A549 treated with Hydrocortisone at 1 μM for 4 hours (cell line): ENCODE measurements around the gene NKD2. TPM values are rescaled to one million over a fixed set of nuclear protein-coding genes. Genes with fewer than 3 reads are reported as not detected.

Experiments used
- total RNA-seq: library from RNA; stranded (reverse); fragments of 200-300 nt; extraction: Qiagen RNA extraction; gene quantifications from 5 replicates; pipeline ENCODE4 v1.2.3, GENCODE V29; 2022

NKD2 gene, protein sequence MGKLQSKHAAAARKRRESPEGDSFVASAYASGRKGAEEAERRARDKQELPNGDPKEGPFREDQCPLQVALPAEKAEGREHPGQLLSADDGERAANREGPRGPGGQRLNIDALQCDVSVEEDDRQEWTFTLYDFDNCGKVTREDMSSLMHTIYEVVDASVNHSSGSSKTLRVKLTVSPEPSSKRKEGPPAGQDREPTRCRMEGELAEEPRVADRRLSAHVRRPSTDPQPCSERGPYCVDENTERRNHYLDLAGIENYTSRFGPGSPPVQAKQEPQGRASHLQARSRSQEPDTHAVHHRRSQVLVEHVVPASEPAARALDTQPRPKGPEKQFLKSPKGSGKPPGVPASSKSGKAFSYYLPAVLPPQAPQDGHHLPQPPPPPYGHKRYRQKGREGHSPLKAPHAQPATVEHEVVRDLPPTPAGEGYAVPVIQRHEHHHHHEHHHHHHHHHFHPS
- 18.4 to 22.7 TPM (median 22.2 TPM) in 5 replicates for total RNA-seq

DNA sequence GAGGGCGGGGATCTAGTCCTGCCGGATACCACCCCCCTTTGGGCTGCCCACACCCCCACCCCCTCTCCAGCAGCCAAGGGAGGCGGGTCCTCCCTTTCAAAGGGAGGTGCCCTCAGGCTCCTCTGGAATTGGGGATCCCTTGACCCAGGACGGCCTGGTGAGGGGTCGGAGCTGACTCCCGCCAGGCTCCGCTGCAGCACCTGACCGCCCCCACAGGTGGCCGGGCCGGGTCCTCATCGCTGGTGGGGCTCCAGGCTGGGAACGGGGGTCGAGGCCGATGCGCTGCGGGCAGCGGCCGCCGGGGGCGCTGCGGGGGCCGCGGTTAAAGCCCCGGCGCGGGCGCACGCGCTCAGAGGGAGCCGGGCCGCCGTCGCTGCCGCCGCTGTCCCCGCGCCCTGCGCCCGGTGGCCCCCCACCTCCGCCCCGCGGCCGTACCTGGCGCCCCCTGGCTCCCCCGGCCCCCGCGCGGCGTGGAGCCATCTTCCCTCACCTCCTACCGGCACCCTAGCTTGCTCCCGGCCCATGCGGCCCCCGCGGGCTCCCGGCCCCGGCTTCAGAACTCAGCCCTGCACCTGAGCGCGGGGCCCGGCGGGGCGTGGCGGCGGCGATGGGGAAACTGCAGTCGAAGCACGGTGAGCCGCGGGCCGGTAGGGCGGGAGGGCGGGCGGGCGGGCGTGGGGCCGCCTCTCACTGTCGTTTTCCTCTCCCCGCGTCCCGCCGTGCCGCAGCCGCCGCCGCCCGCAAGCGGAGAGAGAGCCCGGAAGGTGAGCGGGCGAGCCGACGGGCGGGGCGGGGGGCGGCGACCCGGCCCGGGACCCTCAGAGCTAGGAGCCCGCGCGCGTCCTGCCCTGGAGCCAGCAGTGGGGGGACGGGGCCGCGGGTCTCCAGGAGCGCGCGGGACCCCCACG lies at the start of gene NKD2:
Gene NKD2 (plus strand): TSS at position 352 of the 908 bp plus-strand sequence. CDS start 256 bp downstream, at position 608.

Other genes starting within 250 kb of the NKD2 start
- 1.1 to 1.5 TPM (median 1.3 TPM) in 5 replicates for gene ZDHHC11B, start 224.1 kb upstream of the NKD2 start, total RNA-seq
- 14.1 to 16.5 TPM (median 16.0 TPM) in 5 replicates for gene ZDHHC11, start 157.8 kb upstream of the NKD2 start, total RNA-seq
- gene BRD9, start 116.0 kb upstream of the NKD2 start, total RNA-seq, result 35.5 to 44.1 TPM (median 41.2 TPM) in 5 replicates
- gene TRIP13, start 115.9 kb upstream of the NKD2 start, total RNA-seq, result 63.2 to 73.2 TPM (median 70.6 TPM) in 5 replicates
- 26.8 to 29.7 TPM (median 27.7 TPM) in 5 replicates for gene SLC12A7, start 103.3 kb downstream of the NKD2 start, total RNA-seq
- 0.33 to 0.40 TPM (median 0.37 TPM) in 5 replicates for gene SLC6A19, start 192.8 kb downstream of the NKD2 start, total RNA-seq
- gene SLC6A18, start 216.6 kb downstream of the NKD2 start, total RNA-seq, result not detected in 5 replicates